MM.1S (cell line): ENCODE results near the gene ATXN1.

Experiments
- DNase-seq: peaks from one replicate; pipeline ENCODE4 v3.0.0-alpha.2; 2015
- H2AFZ ChIP-seq: fragments of 300-600 bp; sonication (generic); 2 replicates; pipeline ENCODE4 v1.6.0; 2016; ENCODE audit warnings: antibody characterized with exemption, low read length
- H3F3A ChIP-seq: fragments of 300-600 bp; sonication (generic); 2 replicates; pipeline ENCODE4 v1.6.1; 2016; ENCODE audit warnings: mild to moderate bottlenecking, antibody characterized with exemption, low read length, moderate library complexity, mixed read lengths; ENCODE audit not compliant: insufficient read depth
- H3K27ac ChIP-seq: fragments of 300-600 bp; sonication (generic); 2 replicates; pipeline ENCODE4 v1.5.1; 2016; ENCODE audit warnings: mild to moderate bottlenecking, low read length
- H3K27me3 ChIP-seq: fragments of 300-600 bp; sonication (generic); replicated peaks from 2 replicates; pipeline ENCODE4 v1.6.0; 2016; ENCODE audit warnings: low read length; ENCODE audit not compliant: insufficient read depth
- H3K36me3 ChIP-seq: fragments of 300-600 bp; sonication (generic); replicated peaks from 2 replicates; pipeline ENCODE4 v1.6.1; 2016; ENCODE audit warnings: mild to moderate bottlenecking, low read length, mixed read lengths; ENCODE audit not compliant: insufficient read depth
- H3K4me1 ChIP-seq: fragments of 300-600 bp; sonication (generic); 2 replicates; pipeline ENCODE4 v1.6.1; 2016; ENCODE audit warnings: low read length, mixed read lengths
- H3K4me2 ChIP-seq: fragments of 300-600 bp; sonication (generic); 2 replicates; pipeline ENCODE4 v1.6.0; 2016; ENCODE audit warnings: low read depth, low read length
- H3K4me3 ChIP-seq: fragments of 300-600 bp; sonication (generic); 2 replicates; pipeline ENCODE4 v1.5.1; 2016; ENCODE audit warnings: low read length, mixed read lengths
- H3K79me2 ChIP-seq: fragments of 300-600 bp; sonication (generic); 2 replicates; pipeline ENCODE4 v1.6.1; 2016; ENCODE audit warnings: mixed run types, low read length, mixed read lengths
- H3K9ac ChIP-seq: fragments of 300-600 bp; sonication (generic); 2 replicates; pipeline ENCODE4 v1.6.1; 2016; ENCODE audit warnings: low read length, mixed read lengths
- H3K9me2 ChIP-seq: fragments of 300-600 bp; sonication (generic); replicated peaks from 2 replicates; pipeline ENCODE4 v1.6.1; 2016; ENCODE audit warnings: mild to moderate bottlenecking, low read length, mixed read lengths; ENCODE audit not compliant: insufficient read depth
- H3K9me3 ChIP-seq: fragments of 300-600 bp; sonication (generic); replicated peaks from 2 replicates; pipeline ENCODE4 v1.6.1; 2016; ENCODE audit warnings: mild to moderate bottlenecking, low read length, mixed read lengths; ENCODE audit not compliant: insufficient read depth
- H4K20me1 ChIP-seq: fragments of 300-600 bp; sonication (generic); 2 replicates; pipeline ENCODE4 v1.6.1; 2016; ENCODE audit warnings: mild to moderate bottlenecking, low read length, moderate library complexity, mixed read lengths; ENCODE audit not compliant: insufficient read depth
- EZH2 ChIP-seq: fragments of 300-600 bp; sonication (generic); optimal IDR thresholded peaks from 2 replicates; pipeline ENCODE3; 2017; ENCODE audit warnings: low read depth, mild to moderate bottlenecking, antibody characterized with exemption, low read length, mixed read lengths
- EZH2phosphoT487 ChIP-seq: fragments of 300-600 bp; sonication (generic); IDR thresholded peaks from 2 replicates; pipeline ENCODE4 v1.6.1; 2018; ENCODE audit warnings: antibody characterized with exemption, low read length
- TF ChIP-seq, protein P1 (sequence below): fragments of 300-600 bp; sonication (generic); IDR thresholded peaks from 2 replicates; pipeline ENCODE4 v1.5.1; 2016; ENCODE audit warnings: antibody characterized with exemption, low read length, mixed read lengths

ATXN1 gene

DNA sequence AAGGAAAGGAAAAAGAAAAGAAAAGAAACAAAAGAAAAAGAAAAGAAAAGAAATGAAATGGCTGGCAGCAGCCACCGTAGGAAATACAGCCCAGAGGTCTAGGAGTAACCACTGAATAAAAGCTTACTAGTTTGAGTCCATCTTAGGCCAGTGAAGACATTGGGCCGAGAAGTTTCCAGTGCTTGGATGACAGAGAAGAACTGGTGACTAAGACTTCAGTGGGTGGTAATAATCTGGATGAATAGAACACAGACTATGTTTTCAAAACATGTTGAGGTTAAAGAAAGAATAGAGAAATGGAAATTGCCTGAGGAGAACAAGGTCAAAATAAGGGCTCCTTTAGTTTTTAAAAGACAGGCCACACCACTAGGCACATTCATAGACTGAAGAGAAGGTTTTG is 198.8 kb downstream of the ATXN1 start:
- H2AFZ ChIP-seq, result no peak overlapping the region
- no peaks in the 10 kb centered on the region for H3F3A ChIP-seq

DNA sequence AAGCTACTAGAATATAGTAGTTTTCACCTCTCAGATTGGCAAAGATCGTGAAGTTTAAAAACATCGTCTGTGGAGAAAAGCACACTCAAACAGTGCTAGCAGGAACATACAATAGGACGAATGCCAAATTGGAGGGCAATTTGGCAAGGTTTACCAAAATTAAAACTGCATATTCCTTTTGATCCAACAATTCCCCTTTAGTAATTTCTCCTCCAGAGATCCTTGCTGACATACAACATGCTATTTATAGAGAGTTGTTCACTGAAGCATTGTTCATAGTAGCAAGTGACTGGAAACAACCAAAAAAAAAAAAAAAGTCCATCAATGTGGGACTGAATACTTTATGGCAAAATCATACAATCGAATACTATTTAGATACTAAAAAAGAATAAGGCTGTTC is 202.2 kb downstream of the ATXN1 start:
- H3K36me3 ChIP-seq, result no peaks in the 10 kb centered on the region
- DNase-seq, result no peak
- H3K79me2 ChIP-seq, result no peaks in the 10 kb centered on the region
- TF ChIP-seq EZH2phosphoT487, result no peak
- TF ChIP-seq, protein P1, sequence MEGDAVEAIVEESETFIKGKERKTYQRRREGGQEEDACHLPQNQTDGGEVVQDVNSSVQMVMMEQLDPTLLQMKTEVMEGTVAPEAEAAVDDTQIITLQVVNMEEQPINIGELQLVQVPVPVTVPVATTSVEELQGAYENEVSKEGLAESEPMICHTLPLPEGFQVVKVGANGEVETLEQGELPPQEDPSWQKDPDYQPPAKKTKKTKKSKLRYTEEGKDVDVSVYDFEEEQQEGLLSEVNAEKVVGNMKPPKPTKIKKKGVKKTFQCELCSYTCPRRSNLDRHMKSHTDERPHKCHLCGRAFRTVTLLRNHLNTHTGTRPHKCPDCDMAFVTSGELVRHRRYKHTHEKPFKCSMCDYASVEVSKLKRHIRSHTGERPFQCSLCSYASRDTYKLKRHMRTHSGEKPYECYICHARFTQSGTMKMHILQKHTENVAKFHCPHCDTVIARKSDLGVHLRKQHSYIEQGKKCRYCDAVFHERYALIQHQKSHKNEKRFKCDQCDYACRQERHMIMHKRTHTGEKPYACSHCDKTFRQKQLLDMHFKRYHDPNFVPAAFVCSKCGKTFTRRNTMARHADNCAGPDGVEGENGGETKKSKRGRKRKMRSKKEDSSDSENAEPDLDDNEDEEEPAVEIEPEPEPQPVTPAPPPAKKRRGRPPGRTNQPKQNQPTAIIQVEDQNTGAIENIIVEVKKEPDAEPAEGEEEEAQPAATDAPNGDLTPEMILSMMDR, result no peak
- TF ChIP-seq EZH2, result no peak
- H3K27ac ChIP-seq, result no peak overlapping the region
- H4K20me1 ChIP-seq, result no peaks in the 10 kb centered on the region
- H3K9me2 ChIP-seq, result no peaks in the 10 kb centered on the region
- no peaks in the 10 kb centered on the region for H3F3A ChIP-seq
- H3K4me1 ChIP-seq, result no peaks in the 10 kb centered on the region
- H3K9me3 ChIP-seq, result no peaks in the 10 kb centered on the region
- H3K4me3 ChIP-seq, result no peak overlapping the region
- H3K9ac ChIP-seq, result no peak overlapping the region
- H3K4me2 ChIP-seq, result no peak overlapping the region
- H2AFZ ChIP-seq, result no peak overlapping the region
- H3K27me3 ChIP-seq, result no peaks in the 10 kb centered on the region

More for the DNA sequence above, 198.8 kb downstream of the ATXN1 start:
- no peaks in the 10 kb centered on the region for H4K20me1 ChIP-seq
- H3K9ac ChIP-seq, result no peak overlapping the region
- no peak overlapping the region for H3K4me3 ChIP-seq
- H3K27me3 ChIP-seq, result no peaks in the 10 kb centered on the region
- H3K9me3 ChIP-seq, result no peaks in the 10 kb centered on the region
- H3K27ac ChIP-seq, result no peak overlapping the region
- DNase-seq, result no peak
- no peaks in the 10 kb centered on the region for H3K9me2 ChIP-seq
- H3K4me1 ChIP-seq, result no peaks in the 10 kb centered on the region
- H3K79me2 ChIP-seq, result no peaks in the 10 kb centered on the region
- H3K4me2 ChIP-seq, result no peak overlapping the region
- TF ChIP-seq EZH2, result no peak
- TF ChIP-seq, protein P1, result no peak
- no peak for TF ChIP-seq EZH2phosphoT487
- H3K36me3 ChIP-seq, result no peaks in the 10 kb centered on the region

DNA sequence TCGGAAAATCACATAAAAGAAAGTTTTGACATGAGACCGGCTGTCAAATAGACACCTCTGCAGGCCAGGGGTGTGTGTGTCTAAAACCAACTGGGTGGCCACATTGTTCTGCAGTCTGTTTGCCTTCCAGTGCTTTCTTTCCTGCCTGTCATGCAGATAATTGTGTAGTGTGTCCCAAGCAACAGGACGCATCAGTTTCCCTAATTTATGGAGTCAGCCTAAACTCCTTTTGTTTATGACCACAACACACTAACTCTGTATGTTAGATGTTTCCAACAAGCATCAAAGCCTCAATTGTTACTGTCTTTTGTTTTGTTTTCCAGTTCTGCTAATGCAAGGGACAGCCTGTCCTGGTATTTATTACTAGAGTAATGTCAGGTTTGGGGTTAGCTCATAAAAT is 205.7 kb downstream of the ATXN1 start:
- DNase-seq, result no peak
- no peaks in the 10 kb centered on the region for H4K20me1 ChIP-seq
- no peak overlapping the region for H2AFZ ChIP-seq
- H3K4me2 ChIP-seq, result no peak overlapping the region
- H3K27ac ChIP-seq, result no peak overlapping the region
- no peak overlapping the region for H3K9ac ChIP-seq
- no peaks in the 10 kb centered on the region for H3K9me3 ChIP-seq
- H3K36me3 ChIP-seq, result no peaks in the 10 kb centered on the region
- TF ChIP-seq, protein P1, result no peak
- TF ChIP-seq EZH2phosphoT487, result no peak
- no peak for TF ChIP-seq EZH2
- H3K4me1 ChIP-seq, result no peaks in the 10 kb centered on the region
- H3F3A ChIP-seq, result no peaks in the 10 kb centered on the region
- no peak overlapping the region for H3K4me3 ChIP-seq
- no peaks in the 10 kb centered on the region for H3K79me2 ChIP-seq
- no peaks in the 10 kb centered on the region for H3K9me2 ChIP-seq
- H3K27me3 ChIP-seq, result no peaks in the 10 kb centered on the region
